SU-DHL-6 (cell line): ENCODE results near the gene MMP7.

ENCODE experiments used
- CTCF ChIP-seq: fragments of 200-600 bp; sonication (generic); IDR thresholded peaks from one replicate; pipeline ENCODE4 v1.5.1; 2017; ENCODE audit warnings: antibody characterized with exemption, mild to moderate bottlenecking, low read length, moderate library complexity; ENCODE audit not compliant: insufficient read depth, poor library complexity, severe bottlenecking
- EZH2phosphoT487 ChIP-seq: fragments of 200-600 bp; sonication (generic), shearing (Covaris generic); conservative IDR thresholded peaks from 2 replicates; pipeline ENCODE4 v1.6.1; 2018; ENCODE audit warnings: mild to moderate bottlenecking, antibody characterized with exemption, low read length, moderate library complexity, mixed read lengths

- TF ChIP-seq CTCF (no peak), EZH2phosphoT487 (no peak)
Observed at GRCh38 chr11:102499931-102500330, 30.6 kb downstream of the MMP7 start.
